GM18511 (cell line): ENCODE data around the gene TUBAL3.
A peak's percentile ranks its signal among the peaks of the same experiment; 100 is the strongest.
"Not testable (repeated sequence)": the region's sequence is repeated elsewhere in the genome, so short reads cannot be mapped to it uniquely, and the experiment has no call there.

Experiments
- ATAC-seq: cut with Tn5 transposase; IDR thresholded peaks from one replicate; pipeline ENCODE4 v1.9.1; 2021; ENCODE audit warnings: mild to moderate bottlenecking, moderate library complexity; ENCODE audit not compliant: unreplicated experiment

The TUBAL3 gene

GRCh38 chr10:5424751-5425150, 20.1 kb upstream of the TUBAL3 start:
- no peak for ATAC-seq

- no peak for ATAC-seq
These were observed 19.1 kb upstream of the TUBAL3 start for GRCh38 chr10:5423771-5424170.

DNA sequence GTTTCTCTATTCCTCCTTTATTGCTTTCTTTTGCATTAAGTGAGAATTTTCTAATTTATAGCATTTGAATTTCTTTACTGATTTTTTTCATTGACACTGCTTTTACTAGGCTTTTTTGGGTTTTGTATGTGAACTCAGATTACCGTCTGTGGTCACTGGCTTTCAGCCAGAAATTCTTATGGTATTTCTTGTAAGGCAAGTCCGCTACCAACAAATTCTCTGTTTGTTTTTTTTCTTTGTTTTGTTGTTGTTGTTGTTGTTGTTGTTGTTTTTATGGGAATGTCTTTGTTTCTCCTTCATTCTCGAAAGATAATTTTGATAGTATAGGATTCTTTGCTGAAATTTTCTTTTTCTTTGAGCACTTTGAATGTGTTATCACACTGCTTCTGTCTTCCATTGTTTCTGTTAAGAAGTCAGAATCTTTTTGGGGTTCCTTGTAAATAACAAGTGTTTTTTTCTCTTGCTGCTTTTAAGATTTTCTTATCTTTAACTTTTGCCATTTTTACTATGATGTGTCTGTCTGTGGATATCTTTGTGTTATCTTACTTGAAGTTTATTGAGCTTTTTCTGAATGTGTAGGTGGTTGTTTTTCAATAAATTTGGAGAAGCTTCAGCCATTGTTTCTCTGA, 15.0 kb upstream of the TUBAL3 start:
- no peak for ATAC-seq

GRCh38 chr10:5418584-5418983, 14.0 kb upstream of the TUBAL3 start:
- ATAC-seq = no peak

DNA sequence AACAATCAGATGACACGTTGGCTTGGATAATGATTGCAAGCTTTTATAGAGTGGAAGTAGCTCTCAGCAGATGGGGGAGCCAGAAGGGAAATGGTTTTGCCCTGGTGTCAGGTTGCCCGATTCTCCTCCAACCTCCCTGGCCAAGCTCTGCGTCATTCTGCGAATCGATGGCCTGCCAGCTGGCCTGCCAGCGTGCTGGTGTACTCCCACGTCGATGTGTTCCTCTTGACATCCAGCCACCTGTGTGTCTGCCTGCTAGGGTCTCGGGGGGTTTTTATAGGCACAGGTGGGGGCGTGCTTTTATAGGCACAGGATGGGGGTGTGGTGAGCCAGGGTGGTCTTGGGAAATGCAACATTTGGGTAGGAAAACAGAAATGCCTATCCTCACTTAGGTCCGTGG, 12.4 kb upstream of the TUBAL3 start:
- ATAC-seq = no peak

GRCh38 chr10:5413012-5413938, 8.6 kb upstream of the TUBAL3 start:
- peak; percentile 7 for ATAC-seq

- peak; percentile 97 for ATAC-seq
These were observed 7.8 kb upstream of the TUBAL3 start, which contains the start of gene NET1 for GRCh38 chr10:5412277-5412941. Gene NET1, plus strand, starts transcription at chr10:5412557. Its CDS starts 136 bp downstream, at chr10:5412693.

DNA sequence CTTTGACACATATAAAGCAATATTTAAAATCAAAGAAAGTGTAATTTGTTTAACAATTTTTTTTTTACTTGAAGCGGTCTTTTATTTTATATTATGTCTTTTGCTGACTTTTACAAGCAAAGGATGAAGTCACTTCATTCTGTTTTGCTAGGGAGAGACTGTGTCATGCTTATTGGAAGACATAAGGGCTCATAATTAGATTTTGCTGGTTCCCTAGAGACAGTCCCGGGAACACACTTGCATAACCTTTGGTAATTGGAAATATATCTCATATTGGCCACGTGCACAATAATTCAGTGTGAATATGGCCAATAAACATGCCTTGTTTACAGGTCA, 7.3 kb upstream of the TUBAL3 start:
- ATAC-seq = no peak

- ATAC-seq = not testable (repeated sequence)
These were observed 6.2 kb upstream of the TUBAL3 start for GRCh38 chr10:5410787-5411186.

- no peak for ATAC-seq
These were observed 2.3 kb upstream of the TUBAL3 start for GRCh38 chr10:5406918-5407317.

- no peak for ATAC-seq
These were observed 1.8 kb downstream of the TUBAL3 start for GRCh38 chr10:5402798-5403197.

DNA sequence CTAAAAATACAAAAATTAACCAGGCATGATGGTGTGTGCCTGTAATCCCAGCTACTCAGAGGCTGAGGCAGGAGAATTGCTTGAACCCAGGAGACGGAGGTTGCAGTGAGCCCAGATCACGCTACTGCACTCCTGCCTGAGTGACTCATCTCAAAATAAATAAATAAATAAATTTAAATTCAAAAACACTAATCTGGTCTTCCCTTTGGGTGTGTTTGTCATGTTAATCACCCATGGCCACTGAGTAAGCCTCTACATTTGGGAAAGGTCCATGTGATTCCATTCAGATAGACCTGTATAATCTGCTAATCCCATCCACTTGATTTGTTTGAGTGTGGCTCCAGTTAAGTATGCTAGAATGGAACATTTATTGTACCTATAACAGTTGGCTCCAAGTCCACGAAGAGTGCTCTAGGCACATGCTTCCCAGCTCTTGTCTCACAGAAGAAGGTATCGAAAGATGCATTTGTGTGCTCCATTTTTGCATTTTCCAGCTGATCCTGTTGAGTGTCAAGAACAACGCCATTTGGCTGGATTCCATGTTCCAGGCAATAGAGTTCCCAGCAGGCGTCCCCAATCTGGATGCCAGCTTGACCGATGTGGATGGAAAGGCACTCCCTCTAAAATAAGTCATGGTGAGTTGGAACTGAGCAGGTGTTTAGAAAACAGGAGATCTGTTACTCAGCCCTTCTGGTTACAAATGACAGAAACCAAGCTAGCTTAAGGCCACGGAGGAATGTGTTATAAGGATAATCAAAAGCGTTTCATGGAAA, 4.0 kb downstream of the TUBAL3 start:
- ATAC-seq = no peak

DNA sequence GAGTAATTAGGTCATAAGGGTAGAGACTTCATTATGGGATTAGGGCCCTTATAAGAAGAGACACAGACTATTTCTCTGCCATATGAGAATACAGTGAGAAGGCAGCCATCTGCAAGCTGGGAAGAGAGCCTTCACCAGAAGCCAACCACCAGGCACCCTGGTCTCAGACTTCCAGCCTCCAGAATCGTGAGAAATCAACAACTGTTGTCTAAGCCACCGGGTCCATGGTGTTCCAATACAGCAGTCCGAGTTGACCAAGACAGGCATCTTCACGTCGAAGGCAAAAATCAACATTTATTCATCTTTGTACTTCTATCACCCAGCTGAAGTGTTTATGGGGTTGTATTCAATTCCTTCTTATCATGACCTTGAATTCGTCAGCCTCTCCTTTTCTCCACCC, 5.3 kb downstream of the TUBAL3 start:
- no peak for ATAC-seq

DNA sequence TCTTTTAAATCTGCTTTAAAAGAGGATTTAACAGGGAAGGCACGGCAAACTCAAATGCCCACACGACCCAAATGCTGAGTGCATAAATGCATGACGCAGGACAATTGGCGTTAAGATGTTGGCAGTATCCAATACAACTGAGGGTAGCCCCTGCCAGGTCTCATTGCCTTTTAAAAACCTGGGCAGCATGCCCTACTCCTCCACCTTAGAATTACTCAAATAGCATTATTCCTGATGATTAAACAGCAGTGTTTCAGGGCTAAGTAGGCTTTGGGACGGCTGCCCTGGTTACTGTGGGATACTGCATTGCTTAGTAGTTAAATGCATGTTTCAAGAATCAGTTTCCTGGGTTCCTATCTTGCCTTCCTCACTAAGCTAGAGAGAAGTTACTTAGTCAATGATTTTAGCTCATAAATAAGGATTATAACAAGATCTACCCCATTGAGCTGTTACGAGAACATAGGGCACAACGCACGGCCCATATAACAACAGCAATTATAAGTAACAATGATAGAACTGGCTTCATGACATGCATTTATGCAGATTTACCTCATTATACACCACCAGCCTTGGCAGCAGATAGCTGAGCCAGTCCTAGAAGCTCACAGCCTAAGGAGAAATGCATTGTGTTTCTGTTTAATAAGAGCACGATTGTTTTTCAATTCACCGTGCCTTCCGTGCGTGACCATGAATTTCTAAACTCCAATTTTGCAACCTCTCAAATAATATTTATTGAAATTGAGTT, 7.9 kb downstream of the TUBAL3 start:
- ATAC-seq = no peak

DNA sequence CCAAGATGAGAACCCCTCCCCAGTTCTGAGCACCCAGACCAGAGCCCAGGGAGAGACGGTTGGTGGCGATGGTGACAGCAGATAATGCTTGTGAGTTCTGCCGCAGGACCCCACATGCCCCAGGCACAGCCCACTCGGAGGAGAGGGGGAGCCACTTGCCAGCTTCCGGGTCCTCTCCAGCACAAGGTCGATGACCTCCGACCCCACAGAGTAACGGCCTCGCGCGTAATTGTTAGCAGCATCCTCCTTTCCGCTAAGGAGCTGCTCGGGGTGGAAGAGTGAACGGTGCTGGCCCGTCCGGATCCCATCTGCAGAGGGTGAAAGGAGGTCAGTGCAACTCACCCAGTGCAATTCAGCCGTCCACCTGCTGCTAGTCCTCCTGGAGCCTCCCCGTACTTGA, 9.5 kb downstream of the TUBAL3 start:
- no peak for ATAC-seq

DNA sequence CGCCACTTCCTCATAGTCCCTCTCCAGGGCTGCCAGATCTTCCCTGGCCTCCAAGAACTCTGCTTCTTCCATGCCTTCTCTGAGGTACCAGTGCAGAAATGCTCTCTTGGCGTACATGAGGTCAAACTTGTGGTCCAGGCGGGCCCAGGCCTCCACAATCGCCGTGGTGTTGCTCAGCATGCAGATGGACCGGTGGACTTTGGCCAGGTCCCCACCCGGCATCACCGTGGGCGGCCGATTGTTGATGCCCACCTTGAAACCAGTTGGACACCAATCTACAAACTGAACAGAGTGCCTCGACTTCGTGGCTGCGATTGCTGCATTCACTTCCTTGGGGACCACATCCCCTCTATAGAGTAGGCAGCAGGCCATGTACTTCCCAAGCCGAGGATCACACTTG, 11.1 kb downstream of the TUBAL3 start:
- no peak for ATAC-seq

- no peak for ATAC-seq
These were observed 12.8 kb downstream of the TUBAL3 start for GRCh38 chr10:5391790-5392189.

DNA sequence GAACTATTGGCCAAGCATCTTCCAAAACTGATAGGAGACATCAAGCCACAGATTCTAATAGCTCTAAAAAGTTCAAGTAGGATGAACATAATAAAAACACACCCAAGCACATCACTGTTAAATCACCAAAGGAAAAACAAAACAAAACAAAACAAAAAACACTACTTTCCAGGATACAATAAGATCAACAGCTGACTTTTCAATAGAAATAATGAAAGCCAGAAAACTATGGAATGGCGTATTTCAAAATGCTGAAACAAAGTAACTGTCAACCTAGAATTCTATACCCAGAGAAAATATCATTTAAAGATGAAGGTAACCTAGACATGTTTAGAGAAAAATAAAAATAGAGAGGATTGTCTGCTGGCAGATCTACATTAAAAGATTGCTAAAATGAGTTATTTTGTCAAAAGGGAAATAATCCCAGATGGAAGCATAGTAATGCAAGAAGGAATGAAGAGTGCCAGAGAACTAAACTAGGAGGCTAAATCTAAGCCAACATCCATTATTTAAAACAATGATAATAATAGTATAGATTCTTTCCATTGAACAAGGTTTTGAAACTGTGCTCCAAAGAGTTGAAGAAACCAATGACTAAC, 13.9 kb downstream of the TUBAL3 start:
- ATAC-seq = no peak

DNA sequence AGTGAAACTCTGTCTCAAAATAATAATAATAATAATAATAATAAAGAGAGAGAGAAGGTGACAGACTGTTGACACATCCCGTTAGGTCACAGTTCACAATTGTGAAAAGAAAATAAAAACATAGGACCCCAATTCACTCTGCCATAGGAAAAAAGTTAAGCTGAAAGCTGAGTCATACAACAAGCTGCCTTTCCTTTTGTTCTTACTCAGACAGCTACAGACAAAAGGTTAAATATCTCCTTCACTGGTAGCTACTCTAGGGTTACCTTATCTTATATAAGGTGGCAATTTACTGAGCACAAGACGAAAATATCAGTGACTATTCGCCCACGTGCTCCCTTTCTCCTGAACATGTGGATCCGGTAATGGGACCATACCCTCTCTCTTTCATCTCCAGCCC, 17.5 kb downstream of the TUBAL3 start:
- no peak for ATAC-seq

- no peak for ATAC-seq
These were observed 19.4 kb downstream of the TUBAL3 start for GRCh38 chr10:5385224-5385623.
